NCI-H2029 treated with DMSO at 0.1 percent for 48 hours (cell line): ENCODE measurements around the gene IFIH1.
A peak's percentile ranks its signal among the peaks of the same experiment; 100 is the strongest.

ENCODE experiments used
- DNase-seq: peaks from one replicate; lab custom pipeline; 2025; lab: John Stamatoyannopoulos, UW

The IFIH1 gene

GRCh38 chr2:162318328-162319180 is at the start of gene IFIH1:
Gene IFIH1, minus strand, starts transcription at chr2:162318684. Its CDS starts 377 bp downstream, at chr2:162318307.
- peak; percentile 74 for DNase-seq

GRCh38 chr2:162365392-162365791 is 46.9 kb upstream of the IFIH1 start:
- DNase-seq = no peak

GRCh38 chr2:162344617-162344950 is 26.1 kb upstream of the IFIH1 start:
- DNase-seq = no peak

GRCh38 chr2:162343824-162344616 is 25.5 kb upstream of the IFIH1 start, which contains the start of gene GCA:
Gene GCA, plus strand, starts transcription at chr2:162344132. Its CDS starts 117 bp downstream, at chr2:162344249.
- DNase-seq = peak; percentile 95

GRCh38 chr2:162343492-162343823 is 25.0 kb upstream of the IFIH1 start:
- no peak for DNase-seq

GRCh38 chr2:162342841-162343240 is 24.4 kb upstream of the IFIH1 start:
- no peak for DNase-seq

- DNase-seq = no peak
Measured at GRCh38 chr2:162342321-162342720, 23.8 kb upstream of the IFIH1 start.

- DNase-seq = no peak
Measured at GRCh38 chr2:162340822-162341221, 22.3 kb upstream of the IFIH1 start.

- no peak for DNase-seq
Measured at GRCh38 chr2:162337868-162338267, 19.4 kb upstream of the IFIH1 start.

- DNase-seq = no peak
Measured at GRCh38 chr2:162333968-162334367, 15.5 kb upstream of the IFIH1 start.

- DNase-seq = no peak
Measured at GRCh38 chr2:162330881-162331280, 12.4 kb upstream of the IFIH1 start.

- no peak for DNase-seq
Measured at GRCh38 chr2:162328424-162329157, 10.1 kb upstream of the IFIH1 start.

- DNase-seq = no peak
Measured at GRCh38 chr2:162327806-162328205, 9.3 kb upstream of the IFIH1 start.

GRCh38 chr2:162327134-162327769 is 8.8 kb upstream of the IFIH1 start:
- no peak for DNase-seq

- no peak for DNase-seq
Measured at GRCh38 chr2:162324953-162325352, 6.5 kb upstream of the IFIH1 start.

GRCh38 chr2:162320864-162321517 is 2.5 kb upstream of the IFIH1 start:
- DNase-seq = no peak

GRCh38 chr2:162317861-162318327 is 590 bp downstream of the IFIH1 start:
- DNase-seq = no peak

GRCh38 chr2:162317058-162317742 is 1.3 kb downstream of the IFIH1 start:
- no peak for DNase-seq

GRCh38 chr2:162316590-162316989 is 1.9 kb downstream of the IFIH1 start:
- no peak for DNase-seq

- DNase-seq = no peak
Measured at GRCh38 chr2:162315938-162316337, 2.5 kb downstream of the IFIH1 start.

GRCh38 chr2:162312853-162313252 is 5.6 kb downstream of the IFIH1 start:
- DNase-seq = no peak
